K562 (cell line): ENCODE results near the gene NAV2. TPM values are rescaled to one million over a fixed set of nuclear protein-coding genes. Genes with fewer than 3 reads are reported as not detected.

Experiments
- ATAC-seq: fragments of 200-7000 bp; cut with Tn5 transposase; 3 replicates; pipeline ENCODE4 v1.9.1; 2020; ENCODE audit warnings: moderate library complexity
- BruUV-seq: library from RNA; stranded (reverse); fragments of 400-500 nt; replicated peaks from 2 replicates; lab custom pipeline; 2021; lab: Mats Ljungman, UMichigan
- CTCF ChIA-PET: fragments of 300-600 bp; formaldehyde crosslinking; extraction: SDS; loops from one replicate; lab custom pipeline; 2021; ENCODE audit warnings: low intra/inter-chr PET ratio; lab: Yijun Ruan, JAX
- POLR2A ChIA-PET: fragments of 300-600, 350-650 bp; sonication (Branson Sonifier 250); formaldehyde crosslinking; extraction: SDS; loops from one replicate; lab custom pipeline; 2021; ENCODE audit warnings: antibody characterized with exemption, inconsistent platforms; lab: Yijun Ruan, JAX
- DNase-seq, 4 experiments: peaks; one replicate each; pipeline versions ENCODE4 v3.0.0 to v3.0.0-alpha.2; 2011 to 2018; ENCODE audit warnings: low spot score in 3 of 4, mixed read lengths in 3 of 4; ENCODE audit errors: extremely low read depth in 1 of 4
- FAIRE-seq: peaks from 2 replicates; lab custom pipeline; 2011; peaks lifted over from hg19 to GRCh38; lab: Jason Lieb, UNC
- H2AFZ ChIP-seq: 2 replicates; pipeline ENCODE4 v1.6.0; 2011; ENCODE audit warnings: low read depth, low read length, control low read depth, inconsistent platforms
- H3K27ac ChIP-seq: fragments of 200-600 bp; 3 replicates; pipeline ENCODE4 v1.8.0; 2011; ENCODE audit warnings: low read depth, mild to moderate bottlenecking, control low read depth, inconsistent platforms, low read length, moderate library complexity, mixed read lengths; ENCODE audit errors: extremely low read depth
- H3K27me3 ChIP-seq, 2 experiments: fragments of 300-600 bp in 1 of 2; 2 replicates in 1 of 2; 3 replicates in 1 of 2; pipeline versions ENCODE4 v1.6.0 to v1.8.0; 2011; ENCODE audit warnings: inconsistent platforms in 2 of 2, low read length in 2 of 2, mild to moderate bottlenecking in 1 of 2, mixed read lengths in 1 of 2, moderate library complexity in 1 of 2; ENCODE audit not compliant: control insufficient read depth in 2 of 2, insufficient read depth in 2 of 2
- H3K36me3 ChIP-seq: fragments of 300-600 bp; 3 replicates; pipeline ENCODE4 v1.8.0; 2011; ENCODE audit warnings: mild to moderate bottlenecking, low read length, inconsistent platforms; ENCODE audit not compliant: control insufficient read depth, insufficient read depth
- H3K4me1 ChIP-seq, 2 experiments: fragments of 200-600 bp in 1 of 2; replicated peaks in 1 of 2; 2 replicates in 1 of 2; 3 replicates in 1 of 2; pipeline versions ENCODE4 v1.5.1 to v1.8.0; 2011; ENCODE audit warnings: inconsistent platforms in 2 of 2, low read length in 2 of 2, mild to moderate bottlenecking in 1 of 2, mixed read lengths in 1 of 2, moderate library complexity in 1 of 2; ENCODE audit not compliant: control insufficient read depth in 2 of 2, insufficient read depth in 2 of 2
- H3K4me2 ChIP-seq: 2 replicates; pipeline ENCODE4 v1.6.1; 2011; ENCODE audit warnings: low read length, control low read depth, inconsistent platforms, mixed read lengths; ENCODE audit not compliant: insufficient read depth
- H3K4me3 ChIP-seq: fragments of 200-600 bp; sonication (generic), shearing (Covaris generic); 2 replicates; pipeline ENCODE4 v1.5.1; 2016; ENCODE audit warnings: control low read depth, inconsistent platforms
- H3K79me2 ChIP-seq: fragments of 200-600 bp; 3 replicates; pipeline ENCODE4 v1.8.0; 2011; ENCODE audit warnings: low read length, inconsistent platforms; ENCODE audit not compliant: control insufficient read depth, insufficient read depth
- H3K9ac ChIP-seq, 2 experiments: 2 replicates each; pipeline versions ENCODE4 v1.6.0 to v1.6.1; 2011; ENCODE audit warnings: low read depth in 2 of 2, low read length in 2 of 2, control low read depth in 1 of 2, inconsistent platforms in 1 of 2, mild to moderate bottlenecking in 1 of 2, mixed read lengths in 1 of 2; ENCODE audit not compliant: insufficient read depth in 1 of 2
- H3K9me1 ChIP-seq: one replicate; pipeline ENCODE4 v1.6.0; 2011; ENCODE audit warnings: inconsistent platforms, mild to moderate bottlenecking, low read length, moderate library complexity; ENCODE audit not compliant: control insufficient read depth, insufficient read depth
- H3K9me3 ChIP-seq: replicated peaks from 2 replicates; pipeline ENCODE4 v1.5.1; 2011; ENCODE audit warnings: low read depth, low read length, inconsistent platforms; ENCODE audit not compliant: control insufficient read depth, insufficient read depth
- H4K20me1 ChIP-seq: replicated peaks from 2 replicates; pipeline ENCODE4 v1.6.1; 2011; ENCODE audit warnings: low read length, inconsistent platforms, mixed read lengths; ENCODE audit not compliant: control insufficient read depth, insufficient read depth
- EHMT2 ChIP-seq: fragments of 450-650 bp; IDR thresholded peaks from 2 replicates; pipeline ENCODE4 v1.6.1; 2018; ENCODE audit warnings: antibody characterized with exemption
- GTF2A2 ChIP-seq: IDR thresholded peaks from 2 replicates; pipeline ENCODE4 v1.6.1; 2016; ENCODE audit warnings: mild to moderate bottlenecking, missing genetic modification characterization, missing compliant biosample characterization
- HDAC6 ChIP-seq: IDR thresholded peaks from 2 replicates; pipeline ENCODE4 v1.6.1; 2012; ENCODE audit warnings: low read depth, mild to moderate bottlenecking, control low read depth, inconsistent platforms, low read length, moderate library complexity
- HMG20A ChIP-seq: fragments of 450-650 bp; formaldehyde crosslinking; conservative IDR thresholded peaks from 2 replicates; pipeline ENCODE4 v1.4.0; 2020; ENCODE audit warnings: mild to moderate bottlenecking, mixed read lengths
- NR2C2 ChIP-seq, 2 experiments: fragments of 200-800 bp in 1 of 2; sonication (Bioruptor generic) in 1 of 2; sonication (generic) in 1 of 2; formaldehyde crosslinking in 1 of 2; IDR thresholded peaks; 2 replicates each; pipeline versions ENCODE4 v1.6.1 to v1.8.0; 2016 to 2022; ENCODE audit warnings: mild to moderate bottlenecking in 1 of 2, missing compliant biosample characterization in 1 of 2, missing genetic modification characterization in 1 of 2, missing genetic modification reagents in 1 of 2
- NR2F6 ChIP-seq: fragments of 450-650 bp; formaldehyde crosslinking; IDR thresholded peaks from 2 replicates; pipeline ENCODE4 v1.4.0; 2020; ENCODE audit warnings: mild to moderate bottlenecking
- POLR3A ChIP-seq: IDR thresholded peaks from 2 replicates; pipeline ENCODE4 v1.6.1; 2011; ENCODE audit warnings: borderline replicate concordance, mild to moderate bottlenecking, moderate library complexity; ENCODE audit not compliant: insufficient read length, insufficient read depth; ENCODE audit errors: extremely low read depth
- PRPF4 ChIP-seq: fragments of 200-400 bp; formaldehyde crosslinking; IDR thresholded peaks from one replicate; pipeline ENCODE4 v1.6.1; 2017; ENCODE audit warnings: low read length, low read depth, mild to moderate bottlenecking; ENCODE audit not compliant: insufficient read depth, poor library complexity, severe bottlenecking
- ZNF121 ChIP-seq: sonication (generic); formaldehyde crosslinking; conservative IDR thresholded peaks from 2 replicates; pipeline ENCODE4 v1.8.0; 2022; ENCODE audit warnings: missing genetic modification reagents
- ZNF174 ChIP-seq: fragments of 250-450 bp; sonication (Bioruptor Pico); IDR thresholded peaks from 2 replicates; pipeline ENCODE4 v1.4.0; 2020; ENCODE audit warnings: mild to moderate bottlenecking
- WGBS: fragments of 100-300 bp; shearing (Covaris generic); methylation state at CpG from one replicate; pipeline ENCODE4 v1.1.6; 2016; ENCODE audit warnings: low coverage, mixed read lengths; ENCODE audit not compliant: insufficient coverage; ENCODE audit errors: missing lambda C conversion rate; 5-methylcytosine and 5-hydroxymethylcytosine counted together
- in situ Hi-C: fragments of 300-500 bp; cut with MboI; formaldehyde crosslinking; loops from 4 replicates; pipeline ENCODE4 v1.15.0; 2018; ENCODE audit warnings: inconsistent platforms, mixed read lengths
- intact Hi-C: fragments of 100-400 bp; cut with micrococcal nuclease; formaldehyde crosslinking; loops from 2 replicates; pipeline ENCODE4 v1.14.2; 2022
- polyA plus RNA-seq, 8 experiments: library from polyadenylated mRNA; depleted of rRNA in 4 of 8; stranded (reverse) in 5 of 8; unstranded in 3 of 8; fragments of >200 nt; fragmentation: Nextera tagmentation in 2 of 8; fragmentation: Illumina TruSeq in 1 of 8; extraction: Ambion mirVana in 2 of 8; extraction: Trizol in 1 of 8; gene quantifications; 2 replicates each; pipeline versions ENCODE4 v1.2.1 to v1.2.3, GENCODE V29; 2011 to 2014; ENCODE audit warnings: inconsistent platforms in 1 of 8, missing spikeins in 1 of 8
- total RNA-seq, 7 experiments: library from RNA; depleted of rRNA in 6 of 7; stranded (reverse); fragments of >200 nt in 6 of 7; fragmentation: Illumina TruSeq in 2 of 7; extraction: Trizol in 2 of 7; gene quantifications; 2 replicates each; pipeline versions ENCODE4 v1.2.1 to v1.2.3, GENCODE V29; 2011 to 2021; ENCODE audit warnings: low replicate concordance in 1 of 7

Gene NAV2
- total and polyA plus RNA-seq, 9 of the 15 experiments (the other 6 are each of a cell fraction or from before 2014, with no cell fraction given) = 0.03 to 0.35 (median 0.05) TPM

DNA sequence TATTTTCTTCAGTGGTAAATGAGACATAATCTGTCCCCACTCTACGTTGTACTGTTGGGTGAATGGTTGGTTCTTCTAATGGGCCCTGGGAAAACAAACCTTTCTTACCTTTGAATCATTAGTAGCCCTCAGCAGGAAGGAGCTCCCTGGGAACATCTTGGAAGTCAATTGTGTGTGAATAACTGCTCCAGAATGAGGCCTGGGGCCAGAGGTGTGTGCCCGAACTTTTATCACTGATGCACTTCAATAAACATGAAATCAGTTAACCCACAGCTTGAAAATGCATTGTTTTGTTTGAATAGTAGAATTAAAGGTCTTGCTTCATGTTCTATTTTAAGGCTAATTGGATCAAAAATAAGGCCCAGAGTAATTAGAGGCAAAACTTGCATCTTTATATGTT is 67.1 kb downstream of the NAV2 start:
- intact Hi-C loops = no loop called here
- ATAC-seq (no peak), DNase-seq (no peak), FAIRE-seq (no peak)
- WGBS = 3% methylated on average over 2 of the region's 2 CpGs
- no TSS peak for BruUV-seq
- no peaks in the 10 kb centered on the region for H3K36me3 ChIP-seq
- TF ChIP-seq PRPF4 (no peak), ZNF121 (CRISPR knock-in tag) (no peak), ZNF174 (CRISPR knock-in tag) (no peak), NR2F6 (CRISPR knock-in tag) (no peak), GTF2A2 (tag) (no peak), HDAC6 (no peak)
- no peaks in the 10 kb centered on the region for H3K9me3 ChIP-seq
- H3K9ac ChIP-seq = no peak overlapping the region
- no peaks in the 10 kb centered on the region; a peak in 1 of 5 replicates for H3K4me1 ChIP-seq
- H3K27ac ChIP-seq = no peak overlapping the region
- ChIA-PET CTCF (no interaction called here), POLR2A (interaction anchor here (0.8 kb wide), 1 partner anchor 18 kb away, joined by 3 read pairs; no protein-coding TSS in a partner anchor)
- H4K20me1 ChIP-seq = no peaks in the 10 kb centered on the region
- H3K79me2 ChIP-seq = no peaks in the 10 kb centered on the region
- no peaks in the 10 kb centered on the region for H3K9me1 ChIP-seq
- peaks cover 8 to 22% of the 10 kb centered on the region in 2 experiments; a peak in 3 of 5 replicates for H3K27me3 ChIP-seq
- H3K4me3 ChIP-seq = no peak overlapping the region
- no peak overlapping the region for H2AFZ ChIP-seq
- H3K4me2 ChIP-seq = no peak overlapping the region
- in situ Hi-C loops = no loop called here

DNA sequence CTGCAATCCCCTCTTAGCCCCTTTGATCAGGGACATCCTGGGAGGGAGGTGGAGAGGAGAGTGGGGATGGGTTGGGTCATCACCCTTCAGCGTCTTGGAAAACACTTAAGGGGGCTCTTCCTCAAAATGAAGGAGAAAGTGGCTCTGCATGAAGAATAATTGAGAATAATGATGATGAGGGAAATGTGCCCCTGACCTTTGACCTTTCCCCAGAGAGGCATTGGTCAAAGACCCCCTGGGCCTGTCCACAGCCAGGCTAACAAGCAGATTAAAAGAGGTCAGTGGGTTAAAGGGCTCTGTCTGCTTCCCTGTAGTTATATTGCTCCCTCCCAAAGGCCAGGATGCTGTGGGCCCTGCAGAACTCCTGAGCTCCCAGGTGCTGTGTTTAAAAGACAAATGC is 68.7 kb downstream of the NAV2 start:
- ATAC-seq (no peak), FAIRE-seq (no peak), DNase-seq (no peak)
- ChIA-PET POLR2A (no interaction called here), CTCF (interaction anchor here (0.6 kb wide), 2 partner anchors 698 to 1032 kb away, joined by 3 read pairs; no protein-coding TSS in a partner anchor)
- TF ChIP-seq NR2C2 (CRISPR knock-in tag; IDR thresholded peaks at IDR 0.05) = no peak
- TF ChIP-seq NR2C2 (tag; IDR thresholded peaks at IDR 0.05) = peak; percentile 33; the same call in 1 of the 2 replicates
- no peak for TF ChIP-seq HMG20A (CRISPR knock-in tag)
- no peak for TF ChIP-seq POLR3A
- no peak for TF ChIP-seq EHMT2
- WGBS = 0% methylated on average over 1 of the region's 1 CpG
- Histone ChIP-seq H2AFZ (no peak overlapping the region), H3K27ac (no peak overlapping the region), H3K79me2 (no peaks in the 10 kb centered on the region), H4K20me1 (no peaks in the 10 kb centered on the region), H3K9ac (no peak overlapping the region), H3K36me3 (no peaks in the 10 kb centered on the region), H3K4me2 (no peak overlapping the region), H3K4me1 (no peaks in the 10 kb centered on the region; a peak in 1 of 5 replicates), H3K27me3 (peaks cover 8 to 18% of the 10 kb centered on the region in 2 experiments; a peak in 3 of 5 replicates), H3K9me3 (no peaks in the 10 kb centered on the region), H3K4me3 (no peak overlapping the region), H3K9me1 (no peaks in the 10 kb centered on the region)
- intact Hi-C loops = no loop called here
- BruUV-seq = no TSS peak
- in situ Hi-C loops = no loop called here
